Type B pancreatic cell (in vitro differentiated cells): ENCODE measurements around the gene ACTR1B. TPM values are rescaled to one million over a fixed set of nuclear protein-coding genes. Genes with fewer than 3 reads are reported as not detected.
"Not testable (repeated sequence)": the region's sequence is repeated elsewhere in the genome, so short reads cannot be mapped to it uniquely, and the experiment has no call there.

ENCODE experiments used
- DNase-seq: peaks from one replicate; pipeline ENCODE4 v3.0.0; 2021; ENCODE audit warnings: mixed read lengths; ENCODE audit not compliant: unreplicated experiment; ENCODE audit errors: extremely low spot score
- H3K27ac Mint-ChIP-seq: 2 replicates; pipeline ENCODE4 v1.8.0; 2021; ENCODE audit warnings: mild to moderate bottlenecking, mixed read lengths
- H3K27me3 Mint-ChIP-seq: 2 replicates; pipeline ENCODE4 v1.8.0; 2021; ENCODE audit warnings: mixed read lengths
- H3K36me3 Mint-ChIP-seq: 2 replicates; pipeline ENCODE4 v1.8.0; 2021; ENCODE audit warnings: mixed read lengths
- H3K4me1 Mint-ChIP-seq: one replicate; pipeline ENCODE4 v1.8.0; 2021; ENCODE audit warnings: mixed read lengths; ENCODE audit not compliant: unreplicated experiment
- H3K4me3 Mint-ChIP-seq: 2 replicates; pipeline ENCODE4 v1.8.0; 2021; ENCODE audit warnings: mild to moderate bottlenecking, mixed read lengths
- H3K9me3 Mint-ChIP-seq: 2 replicates; pipeline ENCODE4 v1.8.0; 2021; ENCODE audit warnings: mixed read lengths
- CTCF ChIP-seq: fragments of 200-600 bp; sonication (generic); conservative IDR thresholded peaks from 2 replicates; pipeline ENCODE4 v1.5.0; 2021; ENCODE audit warnings: antibody characterized with exemption, mild to moderate bottlenecking
- long read RNA-seq: library from polyadenylated mRNA; unstranded; transcript quantifications from one replicate; pipeline ENCODE4 v2.0.0, GENCODE V29; 2020
- total RNA-seq: library from RNA; stranded (reverse); gene quantifications from 2 replicates; pipeline ENCODE4 v1.2.1, GENCODE V29; 2021; ENCODE audit warnings: low replicate concordance

ACTR1B gene
- 59.5 and 69.0 TPM in 2 replicates for total RNA-seq
- long read RNA-seq, transcript ACTR1B-201 (11 exons, 2,243 nt), result major isoform, 10 of 18 reads
- long read RNA-seq, partial matches to known transcripts, result 3 of 18 reads
- long read RNA-seq, other reads (novel, unspliced or antisense), result 5 of 18 reads

GRCh38 chr2:97663962-97664635 lies at the start of gene ACTR1B:
TSS of gene ACTR1B (minus strand) at chr2:97664044. CDS start at chr2:97663890, 154 bp downstream.
- Mint-ChIP-seq H3K4me1 (peaks cover 18% of the 10 kb centered on the region), H3K9me3 (no peaks in the 10 kb centered on the region), H3K36me3 (no peaks in the 10 kb centered on the region), H3K27me3 (no peaks in the 10 kb centered on the region), H3K4me3 (peak within 1 kb of the TSS; percentile 97), H3K27ac (peak within 1 kb of the TSS; percentile 98)
- peak; percentile 98 for DNase-seq
- TF ChIP-seq CTCF, result peak; percentile 80

DNA sequence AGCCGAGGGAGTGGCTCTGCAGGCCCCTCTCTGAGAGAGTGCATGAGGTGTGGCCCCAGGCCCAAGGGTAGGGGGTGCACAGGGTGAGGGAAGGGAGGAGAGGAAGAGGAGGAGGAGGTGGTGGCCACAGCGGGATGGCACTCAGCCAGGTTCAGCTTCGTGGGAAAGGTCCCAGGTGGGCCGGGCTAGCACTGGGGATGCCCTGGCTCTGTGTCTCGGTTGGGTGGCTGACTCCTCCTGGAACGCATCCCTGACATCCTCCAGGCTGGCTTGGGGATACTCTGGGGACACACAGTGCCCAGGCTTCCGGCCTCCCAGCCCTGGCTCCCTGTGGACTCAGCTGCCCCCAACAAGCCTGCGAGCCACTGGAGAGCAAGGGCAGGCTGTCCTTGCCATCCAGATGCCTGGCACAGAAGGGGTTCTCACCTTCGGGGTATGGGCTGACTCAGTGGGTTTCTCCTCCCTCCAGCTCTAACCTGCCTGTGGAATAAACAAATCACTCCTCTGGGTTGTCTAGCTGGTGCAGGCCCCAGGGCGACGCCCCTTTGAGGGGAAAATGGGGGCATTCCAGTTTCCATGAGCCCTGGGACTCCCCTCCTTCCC lies 49.0 kb upstream of the ACTR1B start:
- DNase-seq, result no peak
- peaks cover 4% of the 10 kb centered on the region for H3K9me3 Mint-ChIP-seq
- H3K27me3 Mint-ChIP-seq, result peaks cover 8% of the 10 kb centered on the region
- no peak overlapping the region for H3K4me3 Mint-ChIP-seq
- TF ChIP-seq CTCF, result no peak
- no peak overlapping the region for H3K27ac Mint-ChIP-seq
- no peaks in the 10 kb centered on the region for H3K36me3 Mint-ChIP-seq
- peaks cover 40% of the 10 kb centered on the region for H3K4me1 Mint-ChIP-seq

- H3K4me3 Mint-ChIP-seq, DNase-seq, H3K27me3 Mint-ChIP-seq, H3K9me3 Mint-ChIP-seq, H3K36me3 Mint-ChIP-seq, H3K27ac Mint-ChIP-seq: not testable (repeated sequence)
- H3K4me1 Mint-ChIP-seq, result peaks cover 35% of the 10 kb centered on the region
Observed at GRCh38 chr2:97712175-97712574, 48.3 kb upstream of the ACTR1B start.

- Mint-ChIP-seq H3K9me3 (peaks cover 4% of the 10 kb centered on the region), H3K36me3 (no peaks in the 10 kb centered on the region), H3K4me1 (peaks cover 30% of the 10 kb centered on the region), H3K4me3 (no peak overlapping the region), H3K27me3 (peaks cover 8% of the 10 kb centered on the region), H3K27ac (no peak overlapping the region)
- no peak for TF ChIP-seq CTCF
- DNase-seq, result no peak
Observed at GRCh38 chr2:97711394-97711711, 47.5 kb upstream of the ACTR1B start.

DNA sequence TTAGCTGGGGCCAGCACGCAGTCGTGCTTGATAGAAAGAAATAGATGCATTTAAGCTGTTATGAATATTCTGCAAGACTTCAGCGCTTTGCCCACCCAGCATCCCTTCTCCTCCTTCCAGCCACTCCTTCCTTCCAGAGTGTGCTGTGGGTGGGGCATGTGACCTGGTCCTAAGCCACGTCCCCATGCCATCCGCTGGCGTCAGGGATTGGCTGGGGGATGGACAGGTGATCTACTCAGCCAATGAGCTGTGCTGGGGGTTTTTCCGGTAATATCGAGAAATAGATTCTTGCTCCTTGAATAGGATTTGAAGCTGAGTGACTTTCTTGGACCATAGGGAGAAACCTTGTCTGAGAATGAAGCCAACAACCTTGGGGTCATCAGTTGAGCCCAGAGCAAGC lies 44.8 kb upstream of the ACTR1B start:
- peaks cover 4% of the 10 kb centered on the region for H3K9me3 Mint-ChIP-seq
- H3K4me3 Mint-ChIP-seq, result no peak overlapping the region
- TF ChIP-seq CTCF, result no peak
- DNase-seq, result no peak
- H3K27me3 Mint-ChIP-seq, result peaks cover 8% of the 10 kb centered on the region
- H3K27ac Mint-ChIP-seq, result no peak overlapping the region
- peaks cover 21% of the 10 kb centered on the region for H3K4me1 Mint-ChIP-seq
- H3K36me3 Mint-ChIP-seq, result no peaks in the 10 kb centered on the region

GRCh38 chr2:97708048-97708380 lies 44.2 kb upstream of the ACTR1B start:
- Mint-ChIP-seq H3K9me3 (peaks cover 4% of the 10 kb centered on the region), H3K36me3 (no peaks in the 10 kb centered on the region), H3K27ac (no peak overlapping the region), H3K27me3 (peaks cover 8% of the 10 kb centered on the region), H3K4me3 (no peak overlapping the region), H3K4me1 (peaks cover 17% of the 10 kb centered on the region)
- no peak for TF ChIP-seq CTCF
- no peak for DNase-seq
